Epithelial cell of proximal tubule (primary cell): Measurements from ENCODE around the gene NFATC3. TPM values are rescaled to one million over a fixed set of nuclear protein-coding genes. Genes with fewer than 3 reads are reported as not detected.

Experiments used
- DNase-seq: peaks from one replicate; pipeline ENCODE4 v3.0.0-alpha.2; 2011; ENCODE audit warnings: low read depth
- H3K4me3 ChIP-seq: 2 replicates; pipeline ENCODE4 v1.5.1; 2011; ENCODE audit warnings: low read depth, mild to moderate bottlenecking, low read length
- CTCF ChIP-seq: conservative IDR thresholded peaks from 2 replicates; pipeline ENCODE4 v1.5.1; 2012; ENCODE audit warnings: low read depth, mild to moderate bottlenecking, low read length
- total RNA-seq: library from RNA; depleted of rRNA; stranded (reverse); fragments of >200 nt; gene quantifications from 2 replicates; pipeline ENCODE4 v1.2.3, GENCODE V29; 2015

The NFATC3 gene
- total RNA-seq, 1 donor from 2014 or later, result 24.7 TPM

- no peak for DNase-seq
- no peak overlapping the region for H3K4me3 ChIP-seq
- no peak for TF ChIP-seq CTCF
Measured at GRCh38 chr16:68078701-68079375, 6.3 kb upstream of the NFATC3 start.

GRCh38 chr16:68079376-68079625, 5.9 kb upstream of the NFATC3 start:
- TF ChIP-seq CTCF, result no peak
- DNase-seq, result no peak

GRCh38 chr16:68079626-68080344, 5.4 kb upstream of the NFATC3 start:
- no peak for DNase-seq
- no peak overlapping the region for H3K4me3 ChIP-seq
- no peak for TF ChIP-seq CTCF

More at GRCh38 chr16:68079376-68079625, 5.9 kb upstream of the NFATC3 start:
- H3K4me3 ChIP-seq, result no peak overlapping the region

- no peak for TF ChIP-seq CTCF
- H3K4me3 ChIP-seq, result no peak overlapping the region
- no peak for DNase-seq
Measured at GRCh38 chr16:68081861-68082628, 3.1 kb upstream of the NFATC3 start.

GRCh38 chr16:68082629-68083238, 2.4 kb upstream of the NFATC3 start:
- no peak overlapping the region for H3K4me3 ChIP-seq
- no peak for TF ChIP-seq CTCF
- no peak for DNase-seq

GRCh38 chr16:68083239-68083781, 1.9 kb upstream of the NFATC3 start:
- DNase-seq, result no peak
- no peak overlapping the region for H3K4me3 ChIP-seq

More at GRCh38 chr16:68083239-68083781, 1.9 kb upstream of the NFATC3 start:
- no peak for TF ChIP-seq CTCF
